ENCODE measurements around the gene DNAJC22. TPM values are rescaled to one million over a fixed set of nuclear protein-coding genes. Genes with fewer than 3 reads are reported as not detected.
A peak's percentile ranks its signal among the peaks of the same experiment; 100 is the strongest.

Gene DNAJC22
- total and polyA plus RNA-seq, 9 of the 15 experiments (the other 6 are each of a cell fraction or from before 2014, with no cell fraction given), result 0.10 to 1.2 (median 0.47) TPM

DNA sequence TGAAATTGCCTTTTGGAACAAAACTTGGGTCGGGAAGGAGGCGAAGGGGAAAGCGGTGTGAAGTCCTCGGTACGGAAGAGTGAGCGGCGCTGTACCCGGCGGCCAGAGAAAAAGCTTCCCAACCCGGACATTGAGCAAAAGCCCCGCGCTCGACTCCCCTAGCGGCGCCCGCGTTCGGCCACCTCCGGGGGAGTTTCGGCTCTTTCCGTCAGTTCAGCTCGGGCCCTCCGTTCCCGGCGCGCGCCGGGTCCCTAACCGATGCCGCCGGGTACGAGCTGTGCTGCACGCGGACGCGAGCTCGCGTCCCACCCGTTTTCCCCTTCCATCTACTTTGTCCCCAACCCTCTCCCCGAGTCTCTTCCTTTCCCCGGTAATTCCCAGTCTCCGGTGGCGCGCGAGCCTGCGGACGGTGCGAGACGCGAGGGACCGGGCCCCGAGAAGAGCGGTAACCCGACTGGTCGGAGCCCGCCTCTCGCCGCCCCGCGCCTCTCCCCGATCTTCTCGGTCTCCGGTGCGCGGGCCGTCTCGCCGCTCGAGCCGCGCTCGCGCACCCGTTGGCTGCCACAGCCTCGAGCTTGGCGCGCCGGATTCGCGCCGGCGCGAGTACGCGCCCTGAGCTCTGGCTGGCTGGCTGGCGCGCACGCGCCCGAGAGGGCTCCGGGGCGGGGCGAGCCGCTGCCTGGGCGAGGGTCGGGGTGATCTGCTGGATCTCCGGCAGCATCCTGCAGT, 20.1 kb downstream of the DNAJC22 start (continued):
- TF ChIP-seq, protein P1, sequence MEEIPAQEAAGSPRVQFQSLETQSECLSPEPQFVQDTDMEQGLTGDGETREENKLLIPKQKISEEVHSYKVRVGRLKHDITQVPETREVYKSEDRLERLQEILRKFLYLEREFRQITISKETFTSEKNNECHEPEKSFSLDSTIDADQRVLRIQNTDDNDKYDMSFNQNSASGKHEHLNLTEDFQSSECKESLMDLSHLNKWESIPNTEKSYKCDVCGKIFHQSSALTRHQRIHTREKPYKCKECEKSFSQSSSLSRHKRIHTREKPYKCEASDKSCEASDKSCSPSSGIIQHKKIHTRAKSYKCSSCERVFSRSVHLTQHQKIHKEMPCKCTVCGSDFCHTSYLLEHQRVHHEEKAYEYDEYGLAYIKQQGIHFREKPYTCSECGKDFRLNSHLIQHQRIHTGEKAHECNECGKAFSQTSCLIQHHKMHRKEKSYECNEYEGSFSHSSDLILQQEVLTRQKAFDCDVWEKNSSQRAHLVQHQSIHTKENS (CRISPR knock-in tag; IDR thresholded peaks at IDR 0.05), result no peak
- TF ChIP-seq DDX20 (tag; IDR thresholded peaks at IDR 0.05; ENCODE audit: low read depth) (no peak), ZNF57 (CRISPR knock-in tag; IDR thresholded peaks at IDR 0.05) (no peak), ESRRA (IDR thresholded peaks at IDR 0.05; ENCODE audit: borderline replicate concordance, low read depth) (no peak; the same call in none of the 2 replicates), SAFB (IDR thresholded peaks at IDR 0.05; ENCODE audit: borderline replicate concordance, low read depth, low read length) (no peak), HSF4 (CRISPR knock-in tag; IDR thresholded peaks at IDR 0.05; ENCODE audit: borderline replicate concordance) (no peak), PURB (CRISPR knock-in tag; IDR thresholded peaks at IDR 0.05; ENCODE audit: low read depth) (no peak), ZNF766 (CRISPR knock-in tag; conservative IDR thresholded peaks at IDR 0.05) (peak; percentile 89), EZH2 (IDR thresholded peaks at IDR 0.05; ENCODE audit: borderline replicate concordance, low read depth, low read length) (no peak), NFE2 (IDR thresholded peaks at IDR 0.05; ENCODE audit: low read depth) (no peak), BACH1 (tag; IDR thresholded peaks at IDR 0.05) (no peak), SRSF1 (IDR thresholded peaks at IDR 0.05; ENCODE audit: low read depth, low read length) (no peak)
- TF ChIP-seq, protein P2, sequence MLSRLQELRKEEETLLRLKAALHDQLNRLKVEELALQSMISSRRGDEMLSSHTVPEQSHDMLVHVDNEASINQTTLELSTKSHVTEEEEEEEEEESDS (CRISPR knock-in tag; IDR thresholded peaks at IDR 0.05), result no peak
- TF ChIP-seq, protein P3, sequence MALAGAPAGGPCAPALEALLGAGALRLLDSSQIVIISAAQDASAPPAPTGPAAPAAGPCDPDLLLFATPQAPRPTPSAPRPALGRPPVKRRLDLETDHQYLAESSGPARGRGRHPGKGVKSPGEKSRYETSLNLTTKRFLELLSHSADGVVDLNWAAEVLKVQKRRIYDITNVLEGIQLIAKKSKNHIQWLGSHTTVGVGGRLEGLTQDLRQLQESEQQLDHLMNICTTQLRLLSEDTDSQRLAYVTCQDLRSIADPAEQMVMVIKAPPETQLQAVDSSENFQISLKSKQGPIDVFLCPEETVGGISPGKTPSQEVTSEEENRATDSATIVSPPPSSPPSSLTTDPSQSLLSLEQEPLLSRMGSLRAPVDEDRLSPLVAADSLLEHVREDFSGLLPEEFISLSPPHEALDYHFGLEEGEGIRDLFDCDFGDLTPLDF (CRISPR knock-in tag; IDR thresholded peaks at IDR 0.05), result peak; percentile 89
- TF ChIP-seq, protein P4, sequence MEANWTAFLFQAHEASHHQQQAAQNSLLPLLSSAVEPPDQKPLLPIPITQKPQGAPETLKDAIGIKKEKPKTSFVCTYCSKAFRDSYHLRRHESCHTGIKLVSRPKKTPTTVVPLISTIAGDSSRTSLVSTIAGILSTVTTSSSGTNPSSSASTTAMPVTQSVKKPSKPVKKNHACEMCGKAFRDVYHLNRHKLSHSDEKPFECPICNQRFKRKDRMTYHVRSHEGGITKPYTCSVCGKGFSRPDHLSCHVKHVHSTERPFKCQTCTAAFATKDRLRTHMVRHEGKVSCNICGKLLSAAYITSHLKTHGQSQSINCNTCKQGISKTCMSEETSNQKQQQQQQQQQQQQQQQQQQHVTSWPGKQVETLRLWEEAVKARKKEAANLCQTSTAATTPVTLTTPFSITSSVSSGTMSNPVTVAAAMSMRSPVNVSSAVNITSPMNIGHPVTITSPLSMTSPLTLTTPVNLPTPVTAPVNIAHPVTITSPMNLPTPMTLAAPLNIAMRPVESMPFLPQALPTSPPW (CRISPR knock-in tag; IDR thresholded peaks at IDR 0.05), result no peak
- TF ChIP-seq, protein P5, sequence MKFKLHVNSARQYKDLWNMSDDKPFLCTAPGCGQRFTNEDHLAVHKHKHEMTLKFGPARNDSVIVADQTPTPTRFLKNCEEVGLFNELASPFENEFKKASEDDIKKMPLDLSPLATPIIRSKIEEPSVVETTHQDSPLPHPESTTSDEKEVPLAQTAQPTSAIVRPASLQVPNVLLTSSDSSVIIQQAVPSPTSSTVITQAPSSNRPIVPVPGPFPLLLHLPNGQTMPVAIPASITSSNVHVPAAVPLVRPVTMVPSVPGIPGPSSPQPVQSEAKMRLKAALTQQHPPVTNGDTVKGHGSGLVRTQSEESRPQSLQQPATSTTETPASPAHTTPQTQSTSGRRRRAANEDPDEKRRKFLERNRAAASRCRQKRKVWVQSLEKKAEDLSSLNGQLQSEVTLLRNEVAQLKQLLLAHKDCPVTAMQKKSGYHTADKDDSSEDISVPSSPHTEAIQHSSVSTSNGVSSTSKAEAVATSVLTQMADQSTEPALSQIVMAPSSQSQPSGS (CRISPR knock-in tag; IDR thresholded peaks at IDR 0.05), result no peak
- TF ChIP-seq, protein P6, sequence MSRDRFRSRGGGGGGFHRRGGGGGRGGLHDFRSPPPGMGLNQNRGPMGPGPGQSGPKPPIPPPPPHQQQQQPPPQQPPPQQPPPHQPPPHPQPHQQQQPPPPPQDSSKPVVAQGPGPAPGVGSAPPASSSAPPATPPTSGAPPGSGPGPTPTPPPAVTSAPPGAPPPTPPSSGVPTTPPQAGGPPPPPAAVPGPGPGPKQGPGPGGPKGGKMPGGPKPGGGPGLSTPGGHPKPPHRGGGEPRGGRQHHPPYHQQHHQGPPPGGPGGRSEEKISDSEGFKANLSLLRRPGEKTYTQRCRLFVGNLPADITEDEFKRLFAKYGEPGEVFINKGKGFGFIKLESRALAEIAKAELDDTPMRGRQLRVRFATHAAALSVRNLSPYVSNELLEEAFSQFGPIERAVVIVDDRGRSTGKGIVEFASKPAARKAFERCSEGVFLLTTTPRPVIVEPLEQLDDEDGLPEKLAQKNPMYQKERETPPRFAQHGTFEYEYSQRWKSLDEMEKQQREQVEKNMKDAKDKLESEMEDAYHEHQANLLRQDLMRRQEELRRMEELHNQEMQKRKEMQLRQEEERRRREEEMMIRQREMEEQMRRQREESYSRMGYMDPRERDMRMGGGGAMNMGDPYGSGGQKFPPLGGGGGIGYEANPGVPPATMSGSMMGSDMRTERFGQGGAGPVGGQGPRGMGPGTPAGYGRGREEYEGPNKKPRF (IDR thresholded peaks at IDR 0.05; ENCODE audit: low read depth, low read length), result no peak
- TF ChIP-seq, protein P7, sequence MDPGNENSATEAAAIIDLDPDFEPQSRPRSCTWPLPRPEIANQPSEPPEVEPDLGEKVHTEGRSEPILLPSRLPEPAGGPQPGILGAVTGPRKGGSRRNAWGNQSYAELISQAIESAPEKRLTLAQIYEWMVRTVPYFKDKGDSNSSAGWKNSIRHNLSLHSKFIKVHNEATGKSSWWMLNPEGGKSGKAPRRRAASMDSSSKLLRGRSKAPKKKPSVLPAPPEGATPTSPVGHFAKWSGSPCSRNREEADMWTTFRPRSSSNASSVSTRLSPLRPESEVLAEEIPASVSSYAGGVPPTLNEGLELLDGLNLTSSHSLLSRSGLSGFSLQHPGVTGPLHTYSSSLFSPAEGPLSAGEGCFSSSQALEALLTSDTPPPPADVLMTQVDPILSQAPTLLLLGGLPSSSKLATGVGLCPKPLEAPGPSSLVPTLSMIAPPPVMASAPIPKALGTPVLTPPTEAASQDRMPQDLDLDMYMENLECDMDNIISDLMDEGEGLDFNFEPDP (CRISPR knock-in tag; IDR thresholded peaks at IDR 0.05), result no peak
